Fibroblast of lung (primary cell): ENCODE measurements around the gene DOCK4.

Source experiments
- CTCF ChIP-seq, 2 donors: IDR thresholded peaks in 1 of 2; conservative IDR thresholded peaks in 1 of 2; 1 replicate in 1 of 2; 2 replicates in 1 of 2; pipeline ENCODE4 v1.5.1; 2011 to 2012; ENCODE audit warnings: low read length in 2 of 2, control low read depth in 1 of 2, inconsistent platforms in 1 of 2, low read depth in 1 of 2, mild to moderate bottlenecking in 1 of 2
- EZH2 ChIP-seq: IDR thresholded peaks from 2 replicates; pipeline ENCODE4 v1.5.1; 2012; ENCODE audit warnings: low read length, control low read depth, mild to moderate bottlenecking; ENCODE audit errors: missing control alignments

- TF ChIP-seq CTCF (conservative IDR thresholded peaks at IDR 0.05 in 1 of 2, IDR thresholded peaks at IDR 0.05 in 1 of 2; ENCODE audit: low read depth in 1 of 2, low read length in 2 of 2) (no peak), EZH2 (no peak)
Measured at GRCh38 chr7:112012242-112012641, 194.0 kb downstream of the DOCK4 start.
